GM23338 (cell line): Measurements from ENCODE around the gene RECQL5. TPM values are rescaled to one million over a fixed set of nuclear protein-coding genes. Genes with fewer than 3 reads are reported as not detected.

Experiments used
- ATAC-seq: fragments of 200-7000 bp; cut with Tn5 transposase; 3 replicates; pipeline ENCODE4 v1.9.1; 2020
- DNase-seq: peaks from one replicate; pipeline ENCODE4 v3.0.0-alpha.2; 2015; ENCODE audit warnings: low spot score
- H2AFZ ChIP-seq: fragments of 200-600 bp; sonication (generic); 2 replicates; pipeline ENCODE4 v1.8.0; 2016; ENCODE audit warnings: antibody characterized with exemption, mild to moderate bottlenecking, moderate library complexity
- H3F3A ChIP-seq: fragments of 200-600 bp; sonication (generic); replicated peaks from 2 replicates; pipeline ENCODE4 v1.8.0; 2017; ENCODE audit warnings: antibody characterized with exemption, mixed run types, low read depth
- H3K27ac ChIP-seq: fragments of 200-600 bp; sonication (generic); 2 replicates; pipeline ENCODE4 v1.6.1; 2016; ENCODE audit warnings: low read depth
- H3K27me3 ChIP-seq: fragments of 200-600 bp; sonication (generic); 2 replicates; pipeline ENCODE4 v1.8.0; 2016; ENCODE audit warnings: mild to moderate bottlenecking, mixed run types, moderate library complexity; ENCODE audit not compliant: insufficient read depth
- H3K36me3 ChIP-seq: fragments of 200-600 bp; sonication (generic); 2 replicates; pipeline ENCODE4 v1.8.0; 2016; ENCODE audit warnings: mild to moderate bottlenecking; ENCODE audit not compliant: insufficient read depth
- H3K4me1 ChIP-seq: fragments of 200-600 bp; sonication (generic); 2 replicates; pipeline ENCODE4 v1.8.0; 2016; ENCODE audit warnings: mild to moderate bottlenecking, moderate library complexity; ENCODE audit not compliant: insufficient read depth
- H3K4me2 ChIP-seq: fragments of 200-600 bp; sonication (generic); 2 replicates; pipeline ENCODE4 v1.7.1; 2017; ENCODE audit warnings: mixed run types
- H3K4me3 ChIP-seq: fragments of 200-600 bp; sonication (generic); 2 replicates; pipeline ENCODE4 v1.6.1; 2016; ENCODE audit warnings: mixed run types
- H3K79me2 ChIP-seq: fragments of 200-600 bp; sonication (generic); replicated peaks from 2 replicates; pipeline ENCODE4 v1.8.0; 2017; ENCODE audit warnings: mild to moderate bottlenecking; ENCODE audit not compliant: insufficient read depth
- H3K9me2 ChIP-seq: fragments of 200-600 bp; sonication (generic); 2 replicates; pipeline ENCODE4 v1.8.0; 2017; ENCODE audit not compliant: insufficient read depth
- H4K20me1 ChIP-seq: fragments of 200-600 bp; sonication (generic); replicated peaks from 2 replicates; pipeline ENCODE4 v1.8.0; 2017; ENCODE audit warnings: mild to moderate bottlenecking; ENCODE audit not compliant: insufficient read depth
- H3K27ac Mint-ChIP-seq: 2 replicates; pipeline ENCODE4 v1.8.0; 2020; ENCODE audit warnings: inconsistent platforms, mild to moderate bottlenecking, moderate library complexity, mixed read lengths
- H3K27me3 Mint-ChIP-seq: 3 replicates; pipeline ENCODE4 v1.8.0; 2022; ENCODE audit warnings: low read depth, mild to moderate bottlenecking, moderate library complexity, mixed read lengths, inconsistent platforms; ENCODE audit not compliant: insufficient read depth, poor library complexity
- H3K36me3 Mint-ChIP-seq: 3 replicates; pipeline ENCODE4 v1.8.0; 2021; ENCODE audit warnings: low read depth, mild to moderate bottlenecking, inconsistent platforms, moderate library complexity, mixed read lengths
- H3K4me1 Mint-ChIP-seq: 3 replicates; pipeline ENCODE4 v1.8.0; 2020; ENCODE audit warnings: mild to moderate bottlenecking, inconsistent platforms, mixed read lengths
- H3K4me3 Mint-ChIP-seq: 3 replicates; pipeline ENCODE4 v1.8.0; 2021; ENCODE audit warnings: moderate library complexity, mild to moderate bottlenecking, inconsistent platforms, mixed read lengths
- H3K9me3 Mint-ChIP-seq: 3 replicates; pipeline ENCODE4 v1.8.0; 2020; ENCODE audit warnings: moderate library complexity, mild to moderate bottlenecking, inconsistent platforms, mixed read lengths
- CREB1 ChIP-seq: fragments of 250-450 bp; sonication (Bioruptor Pico); IDR thresholded peaks from 2 replicates; pipeline ENCODE4 v1.5.0; 2020; ENCODE audit warnings: low read depth, mild to moderate bottlenecking, moderate library complexity
- EZH2 ChIP-seq: fragments of 200-600 bp; sonication (generic); IDR thresholded peaks from one replicate; pipeline ENCODE4 v1.8.0; 2017; ENCODE audit warnings: antibody characterized with exemption, mild to moderate bottlenecking, low read depth; ENCODE audit not compliant: unreplicated experiment
- EZH2phosphoT487 ChIP-seq: fragments of 200-600 bp; sonication (generic); IDR thresholded peaks from one replicate; pipeline ENCODE4 v1.8.1; 2018; ENCODE audit warnings: antibody characterized with exemption; ENCODE audit not compliant: unreplicated experiment
- JUNB ChIP-seq: IDR thresholded peaks from one replicate; pipeline ENCODE4 v1.6.1; 2016; ENCODE audit warnings: antibody characterized with exemption; ENCODE audit not compliant: unreplicated experiment
- NANOG ChIP-seq: IDR thresholded peaks from 2 replicates; pipeline ENCODE4 v1.6.1; 2016; ENCODE audit warnings: antibody characterized with exemption, borderline replicate concordance
- POLR2AphosphoS5 ChIP-seq: IDR thresholded peaks from 2 replicates; pipeline ENCODE4 v1.6.1; 2016; ENCODE audit warnings: antibody characterized with exemption, low read depth
- STAT1 ChIP-seq: IDR thresholded peaks from one replicate; pipeline ENCODE4 v1.6.1; 2016; ENCODE audit warnings: antibody characterized with exemption; ENCODE audit not compliant: unreplicated experiment
- ZNF114 ChIP-seq: fragments of 250-450 bp; sonication (Bioruptor Pico); IDR thresholded peaks from 2 replicates; pipeline ENCODE4 v1.5.0; 2020; ENCODE audit warnings: mild to moderate bottlenecking, moderate library complexity
- ZNF331 ChIP-seq: fragments of 250-450 bp; sonication (Bioruptor Pico); IDR thresholded peaks from 2 replicates; pipeline ENCODE4 v1.5.0; 2020; ENCODE audit warnings: low read depth, mild to moderate bottlenecking, moderate library complexity
- polyA plus RNA-seq: library from polyadenylated mRNA; unstranded; fragments of >200 nt; fragmentation: Nextera tagmentation; extraction: Ambion mirVana; gene quantifications from 2 replicates; pipeline ENCODE4 v1.2.1, GENCODE V29; 2016
- total RNA-seq: library from RNA; depleted of rRNA; stranded (reverse); fragments of >200 nt; shearing (Covaris generic); gene quantifications from 2 replicates; pipeline ENCODE4 v1.2.3, GENCODE V29; 2014
- TF ChIP-seq, protein P1 (sequence below), 2 experiments: fragments of 200-600 bp in 1 of 2; sonication (generic) in 1 of 2; conservative IDR thresholded peaks; 2 replicates each; pipeline versions ENCODE4 v1.5.1 to v1.6.1; 2016 to 2017; ENCODE audit warnings: antibody characterized with exemption in 2 of 2, low read depth in 2 of 2, mild to moderate bottlenecking in 2 of 2, moderate library complexity in 1 of 2
- TF ChIP-seq, protein P2 (sequence below): fragments of 250-450 bp; sonication (Bioruptor Pico); IDR thresholded peaks from 2 replicates; pipeline ENCODE4 v1.5.0; 2020; ENCODE audit warnings: mild to moderate bottlenecking, moderate library complexity

RECQL5 gene
- total and polyA plus RNA-seq, 2 experiments from 2014 or later = 20.0 to 23.3 TPM

DNA sequence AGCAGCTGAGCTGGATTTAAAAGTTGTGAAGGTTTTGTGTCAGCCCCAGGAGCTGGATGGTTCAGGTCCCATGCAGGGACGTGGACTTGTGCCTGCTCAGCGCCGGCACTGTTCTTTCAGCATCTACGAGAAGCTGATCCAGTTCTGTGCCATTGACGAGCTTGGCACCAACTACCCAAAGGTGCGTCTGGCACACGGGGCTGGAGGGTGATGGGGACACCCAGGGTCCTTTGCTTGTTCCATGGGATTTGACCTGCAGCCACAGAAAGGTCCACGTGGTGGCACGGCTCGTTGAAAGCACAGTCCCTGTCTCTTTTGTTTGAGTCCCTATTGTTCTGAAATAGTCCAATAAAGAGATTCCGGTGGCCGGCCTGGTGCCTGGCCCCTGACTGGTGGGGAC lies 36.2 kb upstream of the RECQL5 start:
- DNase-seq = no peak
- no peak overlapping the region for H3K27ac Mint-ChIP-seq
- Histone ChIP-seq H3K79me2 (no peaks in the 10 kb centered on the region), H2AFZ (no peak overlapping the region), H3K4me1 (no peaks in the 10 kb centered on the region), H4K20me1 (peaks cover 3% of the 10 kb centered on the region; the same call in 1 of the 2 replicates), H3K4me2 (no peak overlapping the region), H3K27me3 (no peaks in the 10 kb centered on the region), H3K27ac (no peak overlapping the region), H3K4me3 (no peak overlapping the region), H3F3A (no peaks in the 10 kb centered on the region), H3K9me2 (no peaks in the 10 kb centered on the region), H3K36me3 (peaks cover 23% of the 10 kb centered on the region)
- no peak for TF ChIP-seq EZH2phosphoT487
- TF ChIP-seq ZNF114 = no peak
- TF ChIP-seq, protein P1, sequence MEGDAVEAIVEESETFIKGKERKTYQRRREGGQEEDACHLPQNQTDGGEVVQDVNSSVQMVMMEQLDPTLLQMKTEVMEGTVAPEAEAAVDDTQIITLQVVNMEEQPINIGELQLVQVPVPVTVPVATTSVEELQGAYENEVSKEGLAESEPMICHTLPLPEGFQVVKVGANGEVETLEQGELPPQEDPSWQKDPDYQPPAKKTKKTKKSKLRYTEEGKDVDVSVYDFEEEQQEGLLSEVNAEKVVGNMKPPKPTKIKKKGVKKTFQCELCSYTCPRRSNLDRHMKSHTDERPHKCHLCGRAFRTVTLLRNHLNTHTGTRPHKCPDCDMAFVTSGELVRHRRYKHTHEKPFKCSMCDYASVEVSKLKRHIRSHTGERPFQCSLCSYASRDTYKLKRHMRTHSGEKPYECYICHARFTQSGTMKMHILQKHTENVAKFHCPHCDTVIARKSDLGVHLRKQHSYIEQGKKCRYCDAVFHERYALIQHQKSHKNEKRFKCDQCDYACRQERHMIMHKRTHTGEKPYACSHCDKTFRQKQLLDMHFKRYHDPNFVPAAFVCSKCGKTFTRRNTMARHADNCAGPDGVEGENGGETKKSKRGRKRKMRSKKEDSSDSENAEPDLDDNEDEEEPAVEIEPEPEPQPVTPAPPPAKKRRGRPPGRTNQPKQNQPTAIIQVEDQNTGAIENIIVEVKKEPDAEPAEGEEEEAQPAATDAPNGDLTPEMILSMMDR (conservative IDR thresholded peaks at IDR 0.05; ENCODE audit: low read depth in 2 of 2) = no peak
- TF ChIP-seq EZH2 = no peak
- TF ChIP-seq CREB1 (CRISPR knock-in tag) = no peak
- no peak for TF ChIP-seq STAT1
- no peak for TF ChIP-seq POLR2AphosphoS5
- peaks cover 63% of the 10 kb centered on the region for H3K36me3 Mint-ChIP-seq
- H3K4me1 Mint-ChIP-seq = no peaks in the 10 kb centered on the region
- no peak overlapping the region for H3K4me3 Mint-ChIP-seq
- no peaks in the 10 kb centered on the region for H3K9me3 Mint-ChIP-seq
- no peak for ATAC-seq
- H3K27me3 Mint-ChIP-seq = peaks cover 11% of the 10 kb centered on the region

DNA sequence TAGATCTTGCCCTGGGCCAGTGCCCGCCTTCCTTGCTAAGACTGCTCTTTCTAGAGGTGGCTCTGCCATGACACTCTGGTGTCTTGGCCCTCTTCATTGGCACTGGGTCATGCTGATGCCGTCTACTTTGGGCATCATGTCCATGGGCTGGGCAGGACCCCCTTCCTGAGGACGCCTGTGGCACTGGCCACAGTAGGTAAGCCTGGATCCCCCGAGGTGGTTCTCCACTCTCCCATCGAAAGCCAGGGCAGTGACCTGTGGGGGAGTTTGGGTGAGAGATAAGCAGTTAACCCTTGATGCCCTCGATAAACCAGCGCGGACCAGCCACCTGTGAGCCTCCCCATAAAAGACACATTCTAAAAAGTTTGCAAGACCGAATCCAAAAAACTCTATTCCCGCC lies 34.3 kb upstream of the RECQL5 start:
- Mint-ChIP-seq H3K9me3 (no peaks in the 10 kb centered on the region), H3K27me3 (peaks cover 5% of the 10 kb centered on the region), H3K27ac (no peak overlapping the region), H3K4me3 (no peak overlapping the region), H3K4me1 (no peaks in the 10 kb centered on the region), H3K36me3 (peaks cover 54% of the 10 kb centered on the region)
- ATAC-seq = no peak
- H3K36me3 ChIP-seq = peaks cover 19% of the 10 kb centered on the region
- H2AFZ ChIP-seq = no peak overlapping the region
- no peaks in the 10 kb centered on the region for H3K9me2 ChIP-seq
- no peak overlapping the region for H3K4me2 ChIP-seq
- H3K79me2 ChIP-seq = no peaks in the 10 kb centered on the region
- no peak overlapping the region for H3K4me3 ChIP-seq
- H3F3A ChIP-seq = no peaks in the 10 kb centered on the region
- no peaks in the 10 kb centered on the region for H3K4me1 ChIP-seq
- no peak for DNase-seq
- H3K27ac ChIP-seq = no peak overlapping the region
- no peaks in the 10 kb centered on the region for H3K27me3 ChIP-seq
- H4K20me1 ChIP-seq = peaks cover 3% of the 10 kb centered on the region; the same call in 1 of the 2 replicates
- TF ChIP-seq, protein P1 (conservative IDR thresholded peaks at IDR 0.05; ENCODE audit: low read depth in 2 of 2) = no peak
- TF ChIP-seq EZH2 = no peak
- TF ChIP-seq NANOG = no peak
- TF ChIP-seq JUNB = no peak
- TF ChIP-seq ZNF114 = no peak
- no peak for TF ChIP-seq EZH2phosphoT487
- TF ChIP-seq POLR2AphosphoS5 = no peak
- no peak for TF ChIP-seq STAT1
- TF ChIP-seq, protein P2, sequence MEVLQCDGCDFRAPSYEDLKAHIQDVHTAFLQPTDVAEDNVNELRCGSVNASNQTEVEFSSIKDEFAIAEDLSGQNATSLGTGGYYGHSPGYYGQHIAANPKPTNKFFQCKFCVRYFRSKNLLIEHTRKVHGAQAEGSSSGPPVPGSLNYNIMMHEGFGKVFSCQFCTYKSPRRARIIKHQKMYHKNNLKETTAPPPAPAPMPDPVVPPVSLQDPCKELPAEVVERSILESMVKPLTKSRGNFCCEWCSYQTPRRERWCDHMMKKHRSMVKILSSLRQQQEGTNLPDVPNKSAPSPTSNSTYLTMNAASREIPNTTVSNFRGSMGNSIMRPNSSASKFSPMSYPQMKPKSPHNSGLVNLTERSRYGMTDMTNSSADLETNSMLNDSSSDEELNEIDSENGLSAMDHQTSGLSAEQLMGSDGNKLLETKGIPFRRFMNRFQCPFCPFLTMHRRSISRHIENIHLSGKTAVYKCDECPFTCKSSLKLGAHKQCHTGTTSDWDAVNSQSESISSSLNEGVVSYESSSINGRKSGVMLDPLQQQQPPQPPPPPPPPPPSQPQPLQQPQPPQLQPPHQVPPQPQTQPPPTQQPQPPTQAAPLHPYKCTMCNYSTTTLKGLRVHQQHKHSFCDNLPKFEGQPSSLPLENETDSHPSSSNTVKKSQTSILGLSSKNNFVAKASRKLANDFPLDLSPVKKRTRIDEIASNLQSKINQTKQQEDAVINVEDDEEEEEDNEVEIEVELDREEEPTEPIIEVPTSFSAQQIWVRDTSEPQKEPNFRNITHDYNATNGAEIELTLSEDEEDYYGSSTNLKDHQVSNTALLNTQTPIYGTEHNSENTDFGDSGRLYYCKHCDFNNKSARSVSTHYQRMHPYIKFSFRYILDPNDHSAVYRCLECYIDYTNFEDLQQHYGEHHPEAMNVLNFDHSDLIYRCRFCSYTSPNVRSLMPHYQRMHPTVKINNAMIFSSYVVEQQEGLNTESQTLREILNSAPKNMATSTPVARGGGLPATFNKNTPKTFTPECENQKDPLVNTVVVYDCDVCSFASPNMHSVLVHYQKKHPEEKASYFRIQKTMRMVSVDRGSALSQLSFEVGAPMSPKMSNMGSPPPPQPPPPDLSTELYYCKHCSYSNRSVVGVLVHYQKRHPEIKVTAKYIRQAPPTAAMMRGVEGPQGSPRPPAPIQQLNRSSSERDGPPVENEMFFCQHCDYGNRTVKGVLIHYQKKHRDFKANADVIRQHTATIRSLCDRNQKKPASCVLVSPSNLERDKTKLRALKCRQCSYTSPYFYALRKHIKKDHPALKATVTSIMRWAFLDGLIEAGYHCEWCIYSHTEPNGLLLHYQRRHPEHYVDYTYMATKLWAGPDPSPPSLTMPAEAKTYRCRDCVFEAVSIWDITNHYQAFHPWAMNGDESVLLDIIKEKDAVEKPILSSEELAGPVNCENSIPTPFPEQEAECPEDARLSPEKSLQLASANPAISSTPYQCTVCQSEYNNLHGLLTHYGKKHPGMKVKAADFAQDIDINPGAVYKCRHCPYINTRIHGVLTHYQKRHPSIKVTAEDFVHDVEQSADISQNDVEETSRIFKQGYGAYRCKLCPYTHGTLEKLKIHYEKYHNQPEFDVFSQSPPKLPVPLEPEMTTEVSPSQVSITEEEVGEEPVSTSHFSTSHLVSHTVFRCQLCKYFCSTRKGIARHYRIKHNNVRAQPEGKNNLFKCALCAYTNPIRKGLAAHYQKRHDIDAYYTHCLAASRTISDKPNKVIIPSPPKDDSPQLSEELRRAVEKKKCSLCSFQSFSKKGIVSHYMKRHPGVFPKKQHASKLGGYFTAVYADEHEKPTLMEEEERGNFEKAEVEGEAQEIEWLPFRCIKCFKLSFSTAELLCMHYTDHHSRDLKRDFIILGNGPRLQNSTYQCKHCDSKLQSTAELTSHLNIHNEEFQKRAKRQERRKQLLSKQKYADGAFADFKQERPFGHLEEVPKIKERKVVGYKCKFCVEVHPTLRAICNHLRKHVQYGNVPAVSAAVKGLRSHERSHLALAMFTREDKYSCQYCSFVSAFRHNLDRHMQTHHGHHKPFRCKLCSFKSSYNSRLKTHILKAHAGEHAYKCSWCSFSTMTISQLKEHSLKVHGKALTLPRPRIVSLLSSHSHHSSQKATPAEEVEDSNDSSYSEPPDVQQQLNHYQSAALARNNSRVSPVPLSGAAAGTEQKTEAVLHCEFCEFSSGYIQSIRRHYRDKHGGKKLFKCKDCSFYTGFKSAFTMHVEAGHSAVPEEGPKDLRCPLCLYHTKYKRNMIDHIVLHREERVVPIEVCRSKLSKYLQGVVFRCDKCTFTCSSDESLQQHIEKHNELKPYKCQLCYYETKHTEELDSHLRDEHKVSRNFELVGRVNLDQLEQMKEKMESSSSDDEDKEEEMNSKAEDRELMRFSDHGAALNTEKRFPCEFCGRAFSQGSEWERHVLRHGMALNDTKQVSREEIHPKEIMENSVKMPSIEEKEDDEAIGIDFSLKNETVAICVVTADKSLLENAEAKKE (CRISPR knock-in tag) = no peak
- no peak for TF ChIP-seq ZNF331 (CRISPR knock-in tag)
- TF ChIP-seq CREB1 (CRISPR knock-in tag) = no peak
